Body of pancreas (tissue), 4 donors: ENCODE measurements around the gene PCNT. TPM values are rescaled to one million over a fixed set of nuclear protein-coding genes. Genes with fewer than 3 reads are reported as not detected.
"Not testable (repeated sequence)": the region's sequence is repeated elsewhere in the genome, so short reads cannot be mapped to it uniquely, and the experiment has no call there.

Experiments
- ATAC-seq: fragments of 150-250 bp; one replicate; pipeline ENCODE4 v1.9.1; 2016
- DNase-seq, 4 donors: peaks; one replicate each; pipeline ENCODE4 v3.0.0-alpha.2; 2019
- H3K27ac ChIP-seq, 4 donors: fragments of 200-600 bp; sonication (generic); 1 replicate in 3 of 4; 2 replicates in 1 of 4; pipeline versions ENCODE4 v1.5.1 to v1.6.1; 2016 to 2019; ENCODE audit warnings: mild to moderate bottlenecking in 1 of 4, mixed read lengths in 1 of 4, moderate library complexity in 1 of 4
- H3K27me3 ChIP-seq, 2 donors: fragments of 200-600 bp; sonication (generic); one replicate each; pipeline ENCODE4 v1.6.0; 2016; ENCODE audit warnings: mild to moderate bottlenecking in 1 of 2
- H3K36me3 ChIP-seq, 2 donors: fragments of 200-600 bp; sonication (generic); replicated peaks in 1 of 2; 2 replicates each; pipeline ENCODE4 v1.5.1; 2016; ENCODE audit warnings: low read depth in 2 of 2; ENCODE audit not compliant: insufficient read depth in 1 of 2
- H3K4me1 ChIP-seq: fragments of 200-600 bp; sonication (generic); one replicate; pipeline ENCODE4 v1.6.0; 2016
- H3K4me3 ChIP-seq, 2 donors: fragments of 200-600 bp; sonication (generic); 1 replicate in 1 of 2; 2 replicates in 1 of 2; pipeline ENCODE4 v1.5.1; 2016 to 2019
- H3K9me3 ChIP-seq, 3 donors: fragments of 200-600 bp; sonication (generic); 1 replicate in 2 of 3; 2 replicates in 1 of 3; pipeline ENCODE4 v1.5.1; 2016
- POLR2A ChIP-seq, 3 donors: fragments of 450-650 bp; IDR thresholded peaks; one replicate each; pipeline ENCODE4 v1.6.1; 2016; ENCODE audit warnings: antibody characterized with exemption in 3 of 3, mild to moderate bottlenecking in 2 of 3
- WGBS, 2 donors: methylation state at CpG; one replicate each; pipeline ENCODE4 v1.1.5; 2017; 5-methylcytosine and 5-hydroxymethylcytosine counted together
- intact Hi-C: fragments of 100-400 bp; cut with DNase I; formaldehyde crosslinking; loops from one replicate; pipeline ENCODE4 v1.15.1; 2023
- total RNA-seq, 2 donors: library from RNA; depleted of rRNA; stranded (reverse); fragments of >200 nt; gene quantifications; one replicate each; pipeline ENCODE4 v1.1.0, GENCODE V29; 2016
- TF ChIP-seq, protein P1 (sequence below), 7 experiments: fragments of 450-650 bp in 4 of 7; fragments of 200-600 bp in 3 of 7; sonication (generic) in 3 of 7; IDR thresholded peaks; one replicate each; pipeline ENCODE4 v1.5.1; 2016 to 2019; ENCODE audit warnings: antibody characterized with exemption in 7 of 7

PCNT gene
- total RNA-seq, 2 donors from 2014 or later: 11.9 to 28.0 TPM

DNA sequence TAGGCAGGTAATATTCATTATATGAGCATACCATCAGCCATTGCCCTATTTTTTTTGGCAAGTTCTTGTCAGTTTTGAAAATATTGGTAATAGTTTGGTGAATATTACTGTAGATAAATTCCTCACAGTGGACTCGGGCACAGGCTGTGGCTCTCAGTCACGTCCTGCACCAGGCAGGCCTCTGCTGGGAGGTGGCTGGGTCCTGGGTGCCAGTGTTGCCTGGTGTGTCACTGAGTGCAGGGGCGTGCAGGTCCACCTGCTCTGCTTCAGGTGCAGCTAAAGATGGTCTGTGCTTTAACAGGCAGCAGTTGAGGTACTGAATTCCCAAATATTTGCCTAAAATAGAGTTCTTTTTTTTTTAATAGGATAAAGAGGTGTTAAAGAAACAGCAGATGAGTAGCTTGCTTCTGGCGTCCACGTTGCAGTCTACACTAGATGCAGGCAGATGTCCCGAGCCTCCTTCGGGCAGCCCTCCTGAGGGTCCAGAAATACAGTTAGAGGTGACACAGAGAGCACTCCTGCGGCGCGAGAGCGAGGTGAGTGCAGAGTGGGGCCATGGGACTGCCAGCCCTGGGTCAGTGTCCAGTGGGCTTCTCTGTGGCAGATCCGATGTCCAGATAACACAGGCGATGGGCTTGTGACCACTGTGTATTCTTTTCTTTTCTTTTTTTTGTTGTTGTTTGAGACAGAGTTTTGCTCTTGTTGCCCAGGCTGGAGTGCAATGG is 77.4 kb downstream of the PCNT start:
- Histone ChIP-seq H3K4me1 (no peaks in the 10 kb centered on the region), H3K27me3 (no peaks in the 10 kb centered on the region), H3K36me3 (peaks cover 0 to 14% of the 10 kb centered on the region in 2 donors), H3K27ac (no peak overlapping the region), H3K4me3 (no peak overlapping the region), H3K9me3 (no peaks in the 10 kb centered on the region)
- ATAC-seq (no peak), DNase-seq (no peak)
- 91 to 95% methylated on average over 13 of the region's 13 CpGs for WGBS, 2 donors
- TF ChIP-seq, protein P1, sequence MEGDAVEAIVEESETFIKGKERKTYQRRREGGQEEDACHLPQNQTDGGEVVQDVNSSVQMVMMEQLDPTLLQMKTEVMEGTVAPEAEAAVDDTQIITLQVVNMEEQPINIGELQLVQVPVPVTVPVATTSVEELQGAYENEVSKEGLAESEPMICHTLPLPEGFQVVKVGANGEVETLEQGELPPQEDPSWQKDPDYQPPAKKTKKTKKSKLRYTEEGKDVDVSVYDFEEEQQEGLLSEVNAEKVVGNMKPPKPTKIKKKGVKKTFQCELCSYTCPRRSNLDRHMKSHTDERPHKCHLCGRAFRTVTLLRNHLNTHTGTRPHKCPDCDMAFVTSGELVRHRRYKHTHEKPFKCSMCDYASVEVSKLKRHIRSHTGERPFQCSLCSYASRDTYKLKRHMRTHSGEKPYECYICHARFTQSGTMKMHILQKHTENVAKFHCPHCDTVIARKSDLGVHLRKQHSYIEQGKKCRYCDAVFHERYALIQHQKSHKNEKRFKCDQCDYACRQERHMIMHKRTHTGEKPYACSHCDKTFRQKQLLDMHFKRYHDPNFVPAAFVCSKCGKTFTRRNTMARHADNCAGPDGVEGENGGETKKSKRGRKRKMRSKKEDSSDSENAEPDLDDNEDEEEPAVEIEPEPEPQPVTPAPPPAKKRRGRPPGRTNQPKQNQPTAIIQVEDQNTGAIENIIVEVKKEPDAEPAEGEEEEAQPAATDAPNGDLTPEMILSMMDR (IDR thresholded peaks at IDR 0.05): no peak
- TF ChIP-seq POLR2A (IDR thresholded peaks at IDR 0.05): no peak
- intact Hi-C loops: no loop called here

DNA sequence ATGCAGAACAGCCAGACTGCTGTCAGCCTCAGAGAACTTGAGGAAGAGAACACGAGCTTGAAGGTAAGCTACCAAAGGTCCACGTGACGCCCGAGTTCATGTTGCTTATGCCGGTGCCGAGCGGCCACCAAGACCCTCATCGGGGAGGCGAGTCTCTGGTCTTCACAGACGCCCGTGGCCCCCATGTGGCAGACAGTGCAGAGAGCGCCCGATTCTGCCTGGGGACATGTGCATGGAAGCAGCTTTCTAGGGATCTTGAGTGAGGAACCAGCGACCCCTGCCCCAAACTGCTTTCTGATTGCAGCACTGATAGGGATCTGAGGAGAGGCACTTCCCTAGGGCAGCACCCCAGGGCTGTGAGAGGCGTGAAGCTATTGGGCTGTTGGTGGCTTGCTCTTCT is 78.5 kb downstream of the PCNT start:
- no peak for TF ChIP-seq POLR2A (IDR thresholded peaks at IDR 0.05)
- TF ChIP-seq, protein P1 (IDR thresholded peaks at IDR 0.05): no peak
- Histone ChIP-seq H3K4me1 (no peaks in the 10 kb centered on the region), H3K27me3 (no peaks in the 10 kb centered on the region), H3K4me3 (no peak overlapping the region), H3K9me3 (no peaks in the 10 kb centered on the region), H3K36me3 (peaks cover 0 to 14% of the 10 kb centered on the region in 2 donors), H3K27ac (no peak overlapping the region)
- whole genome bisulfite sequencing, 2 donors: 91 to 94% methylated on average over 14 to 15 of the region's 15 CpGs
- ATAC-seq (no peak), DNase-seq (no peak)
- intact Hi-C loops: no loop called here

DNA sequence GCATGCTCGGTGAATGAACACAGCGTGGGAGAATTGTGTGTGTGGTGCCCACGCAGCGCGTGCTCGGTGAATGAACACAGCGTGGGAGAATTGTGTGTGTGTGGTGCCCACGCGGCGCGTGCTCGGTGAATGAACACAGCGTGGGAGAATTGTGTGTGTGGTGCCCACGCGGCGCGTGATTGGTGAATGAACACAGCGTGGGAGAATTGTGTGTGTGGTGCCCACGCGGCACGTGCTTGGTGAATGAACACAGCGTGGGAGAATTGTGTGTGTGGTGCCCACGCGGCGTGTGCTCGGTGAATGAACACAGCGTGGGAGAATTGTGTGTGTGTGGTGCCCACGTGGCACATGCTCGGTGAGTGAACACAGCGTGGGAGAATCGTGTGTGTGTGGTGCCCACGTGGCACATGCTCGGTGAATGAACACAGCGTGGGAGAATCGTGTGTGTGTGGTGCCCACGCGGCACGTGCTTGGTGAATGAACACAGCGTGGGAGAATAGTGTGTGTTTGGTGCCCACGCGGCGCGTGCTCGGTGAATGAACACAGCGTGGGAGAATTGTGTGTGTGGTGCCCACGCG is 79.4 kb downstream of the PCNT start:
- H3K36me3 ChIP-seq, ATAC-seq, H3K4me1 ChIP-seq, H3K9me3 ChIP-seq, H3K4me3 ChIP-seq, H3K27ac ChIP-seq, intact Hi-C loops, DNase-seq, H3K27me3 ChIP-seq: not testable (repeated sequence)
- 95 to 97% methylated on average over 47 of the region's 47 CpGs for WGBS, 2 donors

DNA sequence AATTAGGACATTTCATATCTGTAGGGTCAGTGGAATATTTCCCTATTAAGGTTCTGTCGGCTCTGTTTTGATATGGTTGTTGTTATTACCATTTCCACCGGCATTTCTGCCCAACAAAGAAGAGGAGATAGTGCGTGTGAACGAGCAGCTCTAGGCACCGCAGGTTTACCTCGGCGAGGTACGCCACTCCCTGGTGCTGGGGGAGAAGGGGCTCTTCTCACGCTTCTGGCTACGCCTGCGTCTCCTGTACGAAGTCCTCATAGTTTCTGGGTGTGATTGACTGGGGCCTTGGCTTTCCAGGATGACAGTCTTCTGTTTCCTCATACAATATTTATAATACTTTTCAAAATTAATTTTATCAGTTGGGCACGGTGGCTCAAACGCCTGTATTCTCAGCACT is 80.3 kb downstream of the PCNT start:
- TF ChIP-seq, protein P1 (IDR thresholded peaks at IDR 0.05): no peak
- TF ChIP-seq POLR2A (IDR thresholded peaks at IDR 0.05): no peak
- H3K4me1 ChIP-seq: no peaks in the 10 kb centered on the region
- no peaks in the 10 kb centered on the region for H3K9me3 ChIP-seq
- DNase-seq: no peak
- no peak for ATAC-seq
- 90 to 92% methylated on average over 13 to 14 of the region's 14 CpGs for WGBS, 2 donors
- intact Hi-C loops: no loop called here
- H3K36me3 ChIP-seq: peaks cover 0 to 6% of the 10 kb centered on the region in 2 donors
- H3K4me3 ChIP-seq: no peak overlapping the region
- no peak overlapping the region for H3K27ac ChIP-seq
- no peaks in the 10 kb centered on the region for H3K27me3 ChIP-seq

DNA sequence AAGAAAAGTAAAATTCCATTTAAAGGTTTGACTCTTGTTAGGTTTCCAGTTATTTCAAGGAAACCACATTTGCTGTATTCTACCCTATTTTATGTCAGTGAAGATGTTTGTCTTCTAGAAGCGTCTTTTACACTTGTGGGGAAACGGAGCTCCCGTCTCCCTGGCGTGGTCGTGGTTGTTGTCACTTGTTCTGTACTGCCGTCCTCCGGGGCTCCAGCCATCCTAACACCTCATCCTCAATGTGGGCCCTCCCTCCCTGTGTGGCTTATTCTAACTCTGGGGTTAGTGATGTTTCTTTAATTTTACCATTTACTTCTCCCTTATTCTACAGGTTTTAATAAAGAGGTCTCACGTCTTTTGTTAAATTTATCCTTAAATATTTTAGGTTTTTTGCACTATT is 82.0 kb downstream of the PCNT start:
- intact Hi-C loops: no loop called here
- ATAC-seq: no peak
- H3K27ac ChIP-seq: no peak overlapping the region
- no peak for DNase-seq
- peaks cover 0 to 9% of the 10 kb centered on the region in 2 donors for H3K36me3 ChIP-seq
- H3K4me1 ChIP-seq: no peaks in the 10 kb centered on the region
- no peaks in the 10 kb centered on the region for H3K9me3 ChIP-seq
- H3K27me3 ChIP-seq: no peaks in the 10 kb centered on the region
- 88% methylated on average over 8 of the region's 8 CpGs for WGBS, 2 donors
- TF ChIP-seq, protein P1 (IDR thresholded peaks at IDR 0.05): no peak
- no peak for TF ChIP-seq POLR2A (IDR thresholded peaks at IDR 0.05)
- no peak overlapping the region for H3K4me3 ChIP-seq
